Astrocyte (in vitro differentiated cells and primary cell): ENCODE measurements around the gene CNTNAP2.

Experiments
- EZH2 ChIP-seq: IDR thresholded peaks from 2 replicates; pipeline ENCODE4 v1.6.1; 2012; ENCODE audit warnings: mild to moderate bottlenecking, low read length, inconsistent platforms; ENCODE audit not compliant: insufficient read depth
- TF ChIP-seq, protein P1 (sequence below): IDR thresholded peaks from 2 replicates; pipeline ENCODE4 v1.5.1; 2011; ENCODE audit warnings: low read depth, mild to moderate bottlenecking, inconsistent platforms, low read length, moderate library complexity; ENCODE audit not compliant: insufficient read depth

DNA sequence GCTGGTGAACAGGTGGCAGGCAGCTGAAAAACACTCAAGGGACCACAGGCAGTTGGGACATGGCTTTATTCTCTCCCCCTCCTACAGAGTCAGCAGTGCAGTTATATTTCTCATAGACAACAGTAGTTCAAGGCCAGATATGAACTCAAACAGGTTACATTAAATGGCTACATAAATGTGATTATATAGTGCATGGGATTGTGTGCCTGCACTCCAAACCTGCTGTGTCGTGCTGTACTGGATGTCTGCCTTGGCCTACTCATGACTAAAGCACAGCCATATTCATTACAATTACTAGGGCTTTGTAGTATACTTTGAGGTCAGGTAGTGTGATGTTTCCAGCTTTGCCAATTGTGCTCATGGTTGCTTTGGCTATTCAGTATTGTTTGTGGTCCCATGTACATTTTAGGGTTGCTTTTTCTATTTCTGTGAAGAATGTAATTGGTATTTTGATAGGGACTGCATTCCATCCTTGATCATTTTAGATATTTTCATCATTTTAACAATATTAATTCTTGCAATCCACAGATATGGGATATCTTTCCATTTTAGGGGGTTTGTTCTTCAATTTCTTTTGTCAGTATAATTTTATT lies 393.6 kb downstream of the CNTNAP2 start:
- TF ChIP-seq, protein P1, sequence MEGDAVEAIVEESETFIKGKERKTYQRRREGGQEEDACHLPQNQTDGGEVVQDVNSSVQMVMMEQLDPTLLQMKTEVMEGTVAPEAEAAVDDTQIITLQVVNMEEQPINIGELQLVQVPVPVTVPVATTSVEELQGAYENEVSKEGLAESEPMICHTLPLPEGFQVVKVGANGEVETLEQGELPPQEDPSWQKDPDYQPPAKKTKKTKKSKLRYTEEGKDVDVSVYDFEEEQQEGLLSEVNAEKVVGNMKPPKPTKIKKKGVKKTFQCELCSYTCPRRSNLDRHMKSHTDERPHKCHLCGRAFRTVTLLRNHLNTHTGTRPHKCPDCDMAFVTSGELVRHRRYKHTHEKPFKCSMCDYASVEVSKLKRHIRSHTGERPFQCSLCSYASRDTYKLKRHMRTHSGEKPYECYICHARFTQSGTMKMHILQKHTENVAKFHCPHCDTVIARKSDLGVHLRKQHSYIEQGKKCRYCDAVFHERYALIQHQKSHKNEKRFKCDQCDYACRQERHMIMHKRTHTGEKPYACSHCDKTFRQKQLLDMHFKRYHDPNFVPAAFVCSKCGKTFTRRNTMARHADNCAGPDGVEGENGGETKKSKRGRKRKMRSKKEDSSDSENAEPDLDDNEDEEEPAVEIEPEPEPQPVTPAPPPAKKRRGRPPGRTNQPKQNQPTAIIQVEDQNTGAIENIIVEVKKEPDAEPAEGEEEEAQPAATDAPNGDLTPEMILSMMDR: no peak
- no peak for TF ChIP-seq EZH2
